Cardiac septum (tissue), 1 donor: Measurements from ENCODE around the gene PTGES2. TPM values are rescaled to one million over a fixed set of nuclear protein-coding genes. Genes with fewer than 3 reads are reported as not detected.
A peak's percentile ranks its signal among the peaks of the same experiment; 100 is the strongest.

Experiments
- DNase-seq: peaks from one replicate; pipeline ENCODE4 v3.0.0-alpha.2; 2020; ENCODE audit warnings: low spot score
- intact Hi-C: fragments of 100-400 bp; cut with DNase I; formaldehyde crosslinking; loops from one replicate; pipeline ENCODE4 v1.14.0; 2022
- total RNA-seq: library from RNA; stranded (reverse); fragmentation: NEBNext Ultra II Directional; extraction: Animal tissue kit (Norgen Biotek cat#: 25700); gene quantifications from one replicate; pipeline ENCODE4 v1.2.1, GENCODE V29; 2021
- donor health status: DM: no; HTN: no; CAD: no.

PTGES2 gene
- total RNA-seq, 1 donor from 2014 or later = 136 TPM

- no peak for DNase-seq
- intact Hi-C loops = no loop called here
Observed at GRCh38 chr9:128153947-128154695, 26.6 kb upstream of the PTGES2 start.

DNA sequence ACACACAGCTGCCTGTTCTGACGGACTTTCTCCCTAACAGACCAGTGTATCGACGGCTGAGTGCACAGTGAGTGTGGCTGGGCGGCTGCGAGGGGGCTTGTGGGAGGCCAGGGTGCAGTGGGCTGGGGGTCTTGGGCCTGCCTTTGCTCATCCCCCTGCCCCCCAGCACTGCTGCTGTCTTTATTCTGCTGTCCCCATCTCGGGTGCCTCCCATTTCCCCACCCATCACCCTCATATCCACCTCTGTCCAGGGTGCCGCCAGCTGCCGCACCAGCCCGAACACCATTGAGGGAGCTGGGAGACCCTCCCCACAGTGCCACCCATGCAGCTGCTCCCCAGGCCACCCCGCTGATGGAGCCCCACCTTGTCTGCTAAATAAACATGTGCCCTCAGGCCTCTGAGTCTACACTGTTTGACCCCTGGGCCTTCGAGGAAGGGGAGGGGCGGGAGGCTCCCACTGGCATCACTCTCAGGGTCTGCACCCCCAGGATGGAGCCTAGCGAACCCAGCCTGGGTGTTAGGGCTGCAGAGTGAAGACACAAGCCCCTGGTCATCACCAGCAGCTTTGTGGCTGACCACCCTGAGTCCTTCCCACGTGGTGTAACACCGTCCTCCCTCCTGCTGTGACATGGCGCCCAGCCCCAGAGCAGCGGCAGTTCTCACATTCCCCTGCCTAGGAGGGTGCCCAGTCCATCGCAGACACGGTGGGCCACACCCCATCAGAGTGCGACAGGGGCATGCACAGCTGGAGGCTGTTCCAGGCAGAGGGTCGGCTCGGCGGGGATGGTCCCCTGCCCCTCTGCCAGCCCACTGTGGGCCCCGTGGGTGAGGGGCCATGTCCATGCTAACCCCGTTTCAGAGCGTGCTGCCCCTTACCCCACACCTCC lies 25.8 kb upstream of the PTGES2 start:
- intact Hi-C loops = no loop called here
- DNase-seq = no peak

- intact Hi-C loops = no loop called here
- no peak for DNase-seq
Observed at GRCh38 chr9:128152133-128153059, 24.9 kb upstream of the PTGES2 start.

DNA sequence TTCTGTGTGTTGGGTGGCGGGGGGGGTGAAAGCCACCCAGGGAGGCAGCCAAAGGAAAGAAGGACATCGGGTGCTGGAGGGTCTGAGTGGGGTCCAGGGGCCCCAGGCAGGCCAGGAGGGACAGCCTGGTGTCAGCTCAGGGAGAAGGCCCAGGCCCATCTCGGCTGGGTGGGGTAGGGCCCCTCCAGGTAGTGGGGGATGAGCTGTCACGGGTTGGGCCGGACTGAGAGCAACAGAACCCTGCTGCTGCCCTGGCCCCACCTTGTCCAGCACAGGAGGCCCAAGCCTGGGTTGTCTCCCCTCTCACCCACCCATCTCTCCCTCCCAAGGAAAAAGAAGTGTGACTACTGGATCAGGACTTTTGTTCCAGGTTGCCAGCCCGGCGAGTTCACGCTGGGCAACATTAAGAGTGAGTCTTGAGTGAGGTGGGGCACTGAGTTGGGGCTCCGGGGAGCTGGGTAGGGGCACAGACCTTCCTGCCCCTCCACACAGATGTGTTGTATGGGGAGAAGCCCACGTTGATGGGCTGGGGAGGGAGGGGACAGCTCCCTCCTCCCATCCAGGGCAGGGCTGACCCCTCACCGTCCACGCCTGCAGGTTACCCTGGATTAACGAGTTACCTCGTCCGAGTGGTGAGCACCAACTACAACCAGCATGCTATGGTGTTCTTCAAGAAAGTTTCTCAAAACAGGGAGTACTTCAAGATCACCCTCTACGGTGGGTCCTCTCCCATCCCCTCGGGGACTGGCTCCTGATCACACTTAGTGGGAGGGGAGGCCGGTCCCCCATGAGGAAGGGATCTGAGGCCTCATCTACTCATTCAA lies 24.0 kb upstream of the PTGES2 start:
- peak; percentile 71 for DNase-seq
- intact Hi-C loops = no loop called here

DNA sequence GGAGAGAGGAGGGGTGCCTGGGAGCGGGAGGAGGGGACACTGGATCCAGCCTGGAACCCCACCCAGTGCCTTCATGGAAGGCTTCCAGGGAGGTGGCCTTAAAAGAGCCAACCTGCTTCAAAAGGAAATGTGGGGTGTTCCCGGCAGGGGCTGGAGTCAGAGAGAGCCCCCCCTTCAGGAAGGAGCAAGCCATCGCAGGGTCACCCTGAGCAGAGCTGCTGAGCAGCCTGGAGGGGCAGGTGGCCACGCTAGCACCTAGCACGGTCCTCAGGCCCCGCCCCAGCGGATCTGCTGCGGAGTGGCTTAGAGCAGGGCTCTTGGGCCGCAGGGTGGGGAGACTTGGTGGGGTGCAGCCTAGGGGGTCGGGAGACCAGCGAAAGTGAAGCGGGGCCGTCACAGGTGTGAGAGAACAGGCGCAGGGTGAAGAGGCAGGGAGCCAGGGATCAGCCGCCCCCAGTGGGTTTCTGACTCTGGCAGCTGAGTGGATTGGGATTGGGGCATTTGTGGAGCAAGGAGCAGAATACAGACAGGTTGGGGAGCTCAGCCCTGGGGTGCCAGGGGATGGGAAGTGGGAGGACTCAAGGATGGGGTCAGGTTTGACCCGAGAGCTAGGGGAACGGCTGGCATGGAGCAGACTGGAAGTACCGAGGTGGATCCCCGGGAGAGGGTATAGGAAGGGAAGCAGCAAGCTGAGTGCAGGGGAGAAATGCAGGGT lies 23.2 kb upstream of the PTGES2 start:
- peak; percentile 60 for DNase-seq

DNA sequence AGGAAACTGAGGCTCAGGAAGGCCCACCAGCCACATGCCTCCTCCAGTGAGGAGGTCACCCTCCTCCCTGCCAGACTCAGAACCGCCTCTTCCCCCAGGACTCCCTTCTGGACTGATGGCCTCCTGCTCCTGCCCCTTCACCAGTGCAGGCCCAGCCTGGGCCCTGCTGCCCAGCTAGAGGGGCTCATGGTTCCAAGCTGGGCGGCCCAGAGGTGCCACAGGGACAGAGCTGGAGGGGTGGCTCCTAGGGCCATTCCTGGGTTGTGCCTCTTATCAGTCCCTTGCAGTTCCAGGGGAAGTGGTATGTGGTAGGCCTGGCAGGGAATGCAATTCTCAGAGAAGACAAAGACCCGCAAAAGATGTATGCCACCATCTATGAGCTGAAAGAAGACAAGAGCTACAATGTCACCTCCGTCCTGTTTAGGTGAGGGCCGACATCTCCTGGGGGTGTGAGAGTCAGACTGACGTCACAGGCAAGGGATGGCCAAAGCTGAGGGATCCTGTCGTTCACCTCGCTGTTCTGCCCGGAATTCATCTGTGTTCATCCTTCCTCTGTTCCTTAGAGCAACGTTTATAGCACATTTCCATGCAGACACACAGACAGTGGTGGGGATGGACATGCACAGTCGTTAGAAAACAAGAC lies 22.5 kb upstream of the PTGES2 start:
- intact Hi-C loops = no loop called here
- peak; percentile 50 for DNase-seq

More for the DNA sequence above, 23.2 kb upstream of the PTGES2 start:
- intact Hi-C loops = no loop called here

DNA sequence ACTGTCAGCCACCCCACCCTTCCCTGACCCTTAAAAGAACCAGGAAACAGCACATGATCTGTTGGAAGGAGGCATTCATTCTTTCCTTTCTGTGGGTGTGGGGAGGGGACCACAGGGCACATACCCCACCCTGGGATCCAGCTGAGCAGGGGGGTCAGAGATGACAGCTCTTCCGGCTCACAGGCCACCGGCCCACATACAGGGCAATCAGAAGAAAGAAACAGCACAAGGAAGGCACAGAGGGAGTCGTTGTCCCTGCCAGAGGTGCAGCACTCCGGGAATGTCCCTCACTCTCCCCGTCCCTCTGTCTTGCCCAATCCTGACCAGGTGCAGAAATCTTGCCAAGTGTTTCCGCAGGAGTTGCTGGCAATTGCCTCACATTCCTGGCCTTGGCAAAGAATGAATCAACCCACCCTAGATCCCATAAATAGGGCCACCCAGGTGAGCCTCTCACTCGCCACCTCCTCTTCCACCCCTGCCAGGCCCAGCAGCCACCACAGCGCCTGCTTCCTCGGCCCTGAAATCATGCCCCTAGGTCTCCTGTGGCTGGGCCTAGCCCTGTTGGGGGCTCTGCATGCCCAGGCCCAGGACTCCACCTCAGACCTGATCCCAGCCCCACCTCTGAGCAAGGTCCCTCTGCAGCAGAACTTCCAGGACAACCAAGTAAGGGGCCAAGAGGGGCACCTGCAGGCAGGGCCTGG lies 21.6 kb upstream of the PTGES2 start, which contains the start of gene LCN2:
Gene LCN2, plus strand, starts transcription at position 453 of the 701 bp plus-strand sequence. Its CDS starts 73 bp downstream, at position 526.
- no peak for DNase-seq
- intact Hi-C loops = no loop called here

DNA sequence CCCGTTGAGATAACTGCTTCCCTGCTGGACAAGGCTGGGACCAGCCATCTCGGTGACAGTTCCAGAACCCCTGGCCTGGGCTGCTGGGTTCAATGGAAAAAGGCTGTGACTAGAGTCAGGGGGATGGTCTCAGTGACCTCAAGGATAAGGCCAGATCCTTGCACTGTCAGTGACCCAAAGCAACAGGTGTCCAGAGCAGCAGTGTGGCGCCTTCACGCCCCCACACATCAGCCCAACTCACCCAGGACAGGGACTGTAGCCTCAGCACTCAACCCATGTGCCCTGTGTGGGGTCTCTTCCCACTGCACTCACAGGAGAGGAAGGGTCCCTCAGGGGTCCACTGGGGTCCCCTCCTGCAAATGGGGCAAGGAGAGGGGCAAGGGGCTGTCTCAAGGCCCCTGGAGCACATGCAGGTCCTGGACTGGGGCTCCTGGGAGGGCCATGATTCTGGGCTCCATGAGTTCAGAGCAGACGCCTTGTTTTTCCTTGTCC lies 21.0 kb upstream of the PTGES2 start:
- intact Hi-C loops = no loop called here
- no peak for DNase-seq

- DNase-seq = no peak
- intact Hi-C loops = no loop called here
Observed at GRCh38 chr9:128146591-128147120, 19.1 kb upstream of the PTGES2 start.

- no peak for DNase-seq
- intact Hi-C loops = no loop called here
Observed at GRCh38 chr9:128145951-128146351, 18.4 kb upstream of the PTGES2 start.

DNA sequence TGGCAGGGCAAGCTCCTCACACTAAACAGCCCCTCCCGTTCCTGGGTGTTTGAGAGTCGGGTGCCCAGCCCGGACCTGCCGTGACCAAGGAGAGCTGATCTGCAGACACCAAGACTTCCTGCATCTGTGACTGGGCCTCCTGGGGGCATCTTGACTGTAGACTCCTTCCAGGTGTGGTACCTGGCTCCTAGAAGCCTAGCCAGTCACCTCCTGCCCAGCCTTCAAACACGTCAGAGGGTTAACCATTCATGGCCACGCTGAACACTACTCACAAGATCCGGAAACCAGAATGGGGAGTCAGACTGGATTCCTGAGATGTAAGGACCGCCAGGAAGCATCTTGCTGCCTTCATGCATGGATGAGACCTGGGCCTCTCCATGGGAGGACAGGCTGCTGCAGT lies 18.0 kb upstream of the PTGES2 start:
- intact Hi-C loops = no loop called here
- no peak for DNase-seq

DNA sequence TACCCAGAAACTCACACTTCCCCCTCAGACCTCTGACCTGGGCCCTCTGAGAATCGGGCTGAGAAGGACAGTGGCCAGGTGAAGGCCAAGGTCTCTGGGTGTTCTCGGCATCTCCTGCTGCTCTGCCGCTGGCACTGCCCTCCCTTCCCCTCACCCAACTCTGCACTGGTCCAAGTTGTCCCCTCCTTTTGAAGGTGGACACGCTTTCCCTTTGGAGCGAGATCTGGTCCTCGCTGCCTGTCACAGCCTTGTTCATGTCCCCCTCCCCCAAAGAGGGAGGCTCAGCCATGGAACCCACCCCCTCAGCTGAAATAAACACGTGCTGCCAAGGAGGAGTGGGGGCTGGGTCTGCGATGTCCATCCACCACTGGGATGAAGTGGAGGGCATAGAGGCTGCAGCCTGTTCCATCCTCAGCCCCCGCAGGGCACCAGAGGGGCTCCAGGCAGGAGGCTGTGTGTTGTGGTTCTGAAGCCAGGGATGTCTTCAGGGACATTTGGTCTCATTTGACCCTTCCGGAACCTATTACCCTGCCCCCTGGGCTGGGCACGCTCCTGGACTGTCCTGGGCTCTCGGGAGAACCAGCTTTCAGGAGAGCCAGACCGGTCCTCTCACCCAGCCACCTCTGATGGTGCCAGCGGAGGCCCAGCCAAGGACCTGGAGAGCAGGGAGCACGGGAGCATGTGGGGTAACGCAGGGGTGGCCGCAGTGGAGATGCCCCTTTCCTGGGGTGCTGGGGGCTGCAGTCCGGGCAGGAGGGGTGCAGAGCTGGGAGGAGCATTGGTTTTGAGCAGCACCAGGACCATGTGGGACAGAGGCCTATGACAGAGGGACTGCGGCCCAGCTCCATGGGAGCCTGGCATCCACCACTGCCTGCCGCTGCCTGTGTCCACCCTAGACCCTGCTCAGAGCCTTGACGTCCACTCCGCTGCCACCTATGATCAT lies 17.0 kb upstream of the PTGES2 start:
- intact Hi-C loops = no loop called here
- DNase-seq = no peak

DNA sequence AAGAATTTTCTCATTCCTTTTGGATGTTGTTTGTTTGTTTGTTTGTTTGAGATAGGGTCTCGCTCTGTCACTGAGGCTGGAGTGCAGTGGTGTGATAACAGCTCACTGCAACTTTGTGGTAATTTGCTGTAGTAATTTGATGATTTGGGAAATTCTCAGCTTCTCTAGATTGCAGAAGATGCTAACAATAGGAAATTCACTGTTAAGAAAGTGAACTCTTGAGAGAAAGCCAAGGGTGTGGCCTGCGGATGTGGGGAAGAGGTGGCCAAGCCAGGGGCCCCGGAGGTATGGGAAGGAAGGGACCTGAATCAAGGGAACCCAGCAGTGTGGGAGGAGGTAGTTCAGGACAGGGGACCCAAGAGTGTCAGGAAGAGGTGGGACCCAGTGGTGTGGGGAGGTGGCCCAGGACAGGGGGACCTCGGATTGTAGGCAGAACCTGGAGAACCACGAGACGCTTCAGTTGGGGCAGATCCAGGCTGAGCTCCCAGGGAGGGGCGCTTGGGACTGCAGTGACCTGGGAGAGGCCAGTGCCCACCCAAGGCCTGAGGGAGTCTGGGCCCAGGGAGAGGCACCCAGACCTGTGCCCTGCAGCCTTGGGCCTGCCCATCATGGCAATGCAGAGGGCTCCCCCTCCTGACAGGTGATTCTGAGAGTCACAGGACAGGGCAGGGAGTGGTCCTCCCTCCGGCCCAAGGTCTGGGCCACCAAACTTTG lies 16.2 kb upstream of the PTGES2 start:
- DNase-seq = no peak
- intact Hi-C loops = no loop called here

DNA sequence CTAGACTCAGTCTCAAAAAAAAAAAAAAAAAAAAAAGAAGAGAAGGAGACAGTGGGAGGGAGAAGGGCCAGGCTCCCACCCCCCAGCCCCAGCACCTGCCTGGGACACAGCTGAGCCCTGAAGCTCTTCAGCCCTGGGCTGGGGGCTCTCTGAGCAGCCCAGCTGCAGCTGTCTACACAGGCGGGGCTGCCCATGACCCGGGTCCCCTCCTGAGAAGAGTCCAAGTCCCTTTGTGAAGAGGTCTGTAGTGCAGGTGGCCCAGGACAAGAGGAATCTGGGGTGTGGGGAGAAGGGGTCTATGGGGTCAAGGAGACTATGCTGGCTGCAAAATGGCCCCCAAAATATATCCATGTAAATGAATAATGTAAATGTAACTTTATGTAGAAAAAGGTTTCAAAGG lies 15.1 kb upstream of the PTGES2 start:
- DNase-seq = no peak
- intact Hi-C loops = no loop called here

DNA sequence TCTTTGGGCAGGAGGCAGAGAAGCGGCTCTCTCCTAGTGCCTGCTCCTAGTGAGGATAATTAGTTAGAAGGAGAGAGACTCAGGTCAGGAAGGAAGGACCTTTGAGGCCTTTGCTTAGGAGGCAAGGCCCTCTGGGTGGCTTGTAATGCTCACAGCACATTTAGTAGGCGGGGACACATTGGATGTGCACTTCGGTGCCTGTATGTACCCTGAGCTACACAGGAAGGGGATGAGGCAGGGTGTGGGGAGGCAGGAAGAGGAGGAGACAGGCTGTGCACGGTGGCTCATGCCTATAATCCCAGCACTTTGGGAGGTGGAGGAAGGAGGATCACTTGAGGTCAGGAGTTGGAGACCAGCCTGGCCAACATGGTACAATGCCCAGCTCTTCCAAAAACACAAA lies 14.5 kb upstream of the PTGES2 start:
- DNase-seq = no peak
- intact Hi-C loops = no loop called here
